Activated CD4-positive, alpha-beta T cell treated with anti-CD3 and anti-CD28 coated beads, Interleukin-10, Interleukin-2, amounts not matched to agents 100 ng/mL and 50 ng/mL, durations not matched to agents 16 hours and 8 hours (primary cell): ENCODE measurements around the gene ZNF385B.

Source experiments
- DNase-seq: peaks from one replicate; pipeline ENCODE4 v3.0.0-alpha.2; 2020

ZNF385B gene

GRCh38 chr2:179729966-179730365, 131.4 kb downstream of the ZNF385B start:
- DNase-seq: no peak

GRCh38 chr2:179726461-179727180, 134.8 kb downstream of the ZNF385B start:
- no peak for DNase-seq

- no peak for DNase-seq
Measured at GRCh38 chr2:179724403-179724802, 137.0 kb downstream of the ZNF385B start.

- DNase-seq: no peak
Measured at GRCh38 chr2:179720173-179720772, 141.1 kb downstream of the ZNF385B start.

DNA sequence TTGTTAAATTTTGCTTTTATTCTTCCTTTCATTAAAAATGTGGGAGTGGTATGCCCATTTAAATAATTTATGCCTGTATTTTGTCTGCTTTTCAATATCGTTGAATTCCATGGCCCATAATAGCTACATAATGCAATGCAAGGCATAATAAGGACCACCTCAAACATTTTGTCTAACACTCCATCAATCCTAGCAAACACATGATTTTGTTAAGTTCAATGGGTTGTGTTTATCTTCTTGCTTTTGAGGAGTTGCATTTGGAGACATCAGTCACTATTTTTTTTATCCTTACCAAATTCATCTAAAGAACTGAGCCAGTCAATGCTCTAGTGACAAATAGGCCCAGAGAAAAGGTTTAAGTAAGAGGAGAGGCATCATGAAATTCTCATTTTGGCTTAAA, 145.5 kb downstream of the ZNF385B start:
- no peak for DNase-seq

- no peak for DNase-seq
Measured at GRCh38 chr2:179715196-179715595, 146.2 kb downstream of the ZNF385B start.

GRCh38 chr2:179712825-179713224, 148.6 kb downstream of the ZNF385B start:
- no peak for DNase-seq

- DNase-seq: no peak
Measured at GRCh38 chr2:179711375-179711774, 150.0 kb downstream of the ZNF385B start.

DNA sequence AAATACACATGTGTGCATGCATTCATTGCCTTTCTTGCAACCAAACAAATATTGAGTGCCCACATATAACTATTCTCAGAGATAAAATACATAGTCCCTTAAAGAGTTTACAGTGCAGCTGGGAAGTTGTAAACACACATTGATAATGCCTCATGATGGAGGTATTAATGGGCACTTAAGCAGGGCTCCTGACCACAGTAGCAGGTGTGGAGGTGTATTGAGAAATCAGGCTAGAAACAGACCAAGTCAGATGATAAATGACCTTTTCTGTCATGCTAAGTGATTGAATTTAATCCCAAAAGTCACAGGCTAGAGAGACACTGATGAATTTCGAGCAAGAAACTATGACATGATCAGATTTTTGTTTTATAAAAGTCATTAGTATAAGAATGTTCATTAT, 157.7 kb downstream of the ZNF385B start:
- DNase-seq: no peak

DNA sequence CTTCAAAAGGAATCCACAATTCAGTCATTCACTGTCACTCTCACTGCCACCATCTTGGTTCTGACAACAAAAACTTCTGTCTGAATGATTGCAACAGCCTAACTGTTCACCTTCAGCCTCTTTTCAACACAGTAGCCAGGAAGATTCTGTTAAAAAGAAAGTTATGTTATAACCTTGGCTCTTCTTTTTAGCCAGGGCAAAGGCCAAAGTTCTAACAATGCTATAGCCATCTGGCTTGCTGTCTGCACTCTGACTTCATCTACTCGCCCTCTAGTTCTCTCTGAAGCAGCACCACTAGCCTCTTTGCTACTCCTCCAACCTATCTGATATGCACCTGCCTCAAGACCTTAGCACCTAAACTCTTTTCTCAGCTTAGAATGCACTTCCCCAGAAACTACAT, 158.5 kb downstream of the ZNF385B start:
- no peak for DNase-seq

DNA sequence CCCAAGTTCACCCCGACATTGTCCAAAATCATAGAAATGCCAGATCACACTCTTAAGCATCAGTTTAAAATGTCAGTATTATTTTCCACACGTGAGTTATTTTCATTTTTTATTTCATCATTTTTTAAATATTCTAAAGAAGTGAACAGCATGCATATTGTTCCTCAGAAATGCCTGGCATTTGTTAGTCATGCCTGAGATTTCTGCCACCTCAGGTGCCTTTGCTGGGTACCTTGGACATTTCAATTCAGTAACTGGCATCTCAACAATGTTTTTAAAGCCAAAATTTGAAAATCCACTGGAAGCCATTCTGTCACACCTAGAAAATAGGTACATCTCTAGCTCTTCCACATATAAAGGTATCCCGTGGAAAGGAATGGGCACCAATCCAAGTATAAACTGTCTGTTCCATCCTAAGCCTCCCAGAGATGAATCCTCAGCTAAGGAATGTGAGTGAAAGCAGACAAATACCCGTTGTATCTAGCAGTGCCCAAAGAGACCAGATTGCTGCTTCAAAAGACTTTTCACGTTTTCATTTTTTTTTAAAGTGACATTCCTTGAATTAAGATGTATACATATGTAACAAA, 159.8 kb downstream of the ZNF385B start:
- DNase-seq: no peak

DNA sequence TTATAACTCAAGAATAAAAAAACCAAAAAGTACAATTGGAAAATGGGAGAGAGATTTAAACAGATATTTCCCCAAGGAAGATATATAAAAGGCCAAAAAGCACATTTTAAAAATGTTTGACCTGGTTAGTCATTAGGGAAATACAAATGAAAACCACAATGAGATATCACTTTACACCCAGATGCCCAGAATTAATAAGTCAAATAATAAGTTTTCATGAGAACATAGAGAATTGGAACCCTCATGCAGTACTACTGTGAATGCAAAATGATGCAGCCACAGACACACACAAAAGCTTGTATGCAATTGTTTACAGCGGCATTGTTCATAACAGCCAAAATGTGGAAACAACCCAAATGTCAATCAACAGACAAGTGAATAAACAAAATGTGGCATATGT, 165.9 kb downstream of the ZNF385B start:
- DNase-seq: no peak

GRCh38 chr2:179694963-179695362, 166.4 kb downstream of the ZNF385B start:
- no peak for DNase-seq

GRCh38 chr2:179692610-179693009, 168.8 kb downstream of the ZNF385B start:
- no peak for DNase-seq

DNA sequence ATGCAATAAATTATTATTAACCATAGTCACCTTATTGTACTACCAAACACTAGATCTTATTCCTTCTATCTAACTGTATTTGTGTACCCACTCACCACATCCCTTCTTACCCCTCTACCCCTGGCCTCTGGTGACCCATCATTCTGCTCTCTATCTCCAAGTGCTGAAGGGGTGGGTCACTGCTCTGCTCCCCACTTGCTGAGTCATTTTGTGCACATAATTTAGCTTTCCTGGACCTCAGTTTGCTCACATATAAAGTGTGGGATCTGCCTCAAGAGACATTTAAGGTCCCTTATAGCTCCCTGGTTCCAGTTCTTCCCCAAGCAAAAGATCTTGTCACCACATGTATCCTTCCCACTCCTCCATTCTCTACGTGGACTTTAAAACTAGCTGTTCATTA, 169.4 kb downstream of the ZNF385B start:
- DNase-seq: no peak

- DNase-seq: no peak
Measured at GRCh38 chr2:179691235-179691634, 170.2 kb downstream of the ZNF385B start.

GRCh38 chr2:179686718-179687342, 174.6 kb downstream of the ZNF385B start:
- no peak for DNase-seq

GRCh38 chr2:179686069-179686468, 175.3 kb downstream of the ZNF385B start:
- DNase-seq: no peak

DNA sequence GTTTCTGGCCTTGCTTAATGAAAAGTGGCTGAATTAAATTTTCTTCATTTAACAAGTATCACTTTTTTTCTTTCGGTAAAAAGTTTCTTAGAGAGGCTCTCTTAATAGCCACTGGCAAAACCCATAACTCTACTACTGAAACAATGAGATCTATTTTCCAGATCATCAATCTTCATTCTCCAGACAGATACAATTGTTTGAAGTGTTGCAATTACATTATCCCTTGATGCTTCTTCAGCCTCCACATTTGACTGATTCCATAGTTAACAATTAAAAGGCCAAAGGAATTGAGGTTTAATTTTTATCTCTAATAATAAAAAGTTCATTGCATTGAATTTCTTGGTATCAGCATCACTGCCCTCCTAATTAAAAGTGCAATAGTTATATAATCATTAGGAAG, 176.3 kb downstream of the ZNF385B start:
- no peak for DNase-seq

DNA sequence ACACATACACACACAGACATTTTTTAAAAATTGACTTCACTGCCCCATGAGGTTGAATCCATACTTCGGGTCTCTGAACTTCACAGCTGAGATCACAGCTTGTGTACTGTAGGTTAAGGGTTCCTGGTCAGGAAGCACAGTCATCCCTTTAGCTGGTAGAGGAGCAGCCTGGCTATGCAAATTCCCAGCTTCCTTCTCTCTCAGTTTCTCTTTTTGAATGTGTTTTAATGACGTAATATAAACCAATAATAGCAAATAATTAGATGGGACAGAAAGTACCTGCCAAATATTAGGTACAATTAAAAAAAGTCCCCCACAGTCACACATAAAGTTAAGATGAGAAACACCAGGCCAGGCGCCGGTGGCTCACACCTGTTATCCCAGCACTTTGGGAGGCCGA, 178.7 kb downstream of the ZNF385B start:
- DNase-seq: no peak

DNA sequence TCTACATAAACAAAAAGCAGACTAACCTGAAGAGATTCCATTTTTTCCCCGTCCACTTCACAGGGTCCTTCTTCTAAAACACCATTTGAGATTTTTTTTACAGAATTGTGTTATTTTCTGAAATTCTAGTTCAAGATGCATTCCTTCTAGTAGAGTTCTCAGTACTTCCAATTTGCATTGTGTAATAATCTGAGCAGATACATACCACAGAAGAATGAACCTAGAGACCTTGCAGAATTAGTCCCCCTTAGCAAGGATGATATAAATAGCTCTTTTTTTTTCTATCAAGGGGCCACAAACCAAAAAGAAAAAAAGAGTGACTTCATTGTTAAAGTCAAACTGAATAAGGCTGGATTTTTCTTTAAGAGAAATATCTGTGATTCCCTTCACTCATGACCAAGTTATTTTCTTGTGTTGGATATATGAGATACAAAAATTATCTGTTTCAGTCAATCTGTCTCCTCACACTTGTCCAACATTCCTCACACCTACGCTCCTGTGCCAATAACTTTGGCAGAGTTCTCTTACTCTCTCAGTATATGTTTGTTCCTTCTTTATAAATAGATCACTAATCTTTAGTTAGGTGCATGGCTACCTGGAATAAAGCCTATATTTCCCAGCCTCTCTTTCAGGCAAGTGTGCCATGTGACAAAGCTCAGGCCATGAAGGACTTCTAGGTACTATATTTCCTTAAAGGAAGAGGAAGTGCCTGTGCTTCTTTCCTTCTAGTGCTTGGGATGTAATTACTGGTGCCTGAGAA, 183.5 kb downstream of the ZNF385B start:
- DNase-seq: no peak

GRCh38 chr2:179677077-179677688, 184.2 kb downstream of the ZNF385B start:
- no peak for DNase-seq

GRCh38 chr2:179675435-179675834, 186.0 kb downstream of the ZNF385B start:
- no peak for DNase-seq
